Lower leg skin (tissue), 3 donors: Measurements from ENCODE around the gene BIK.

ENCODE experiments used
- CTCF ChIP-seq, 3 donors: fragments of 450-650 bp; IDR thresholded peaks; one replicate each; pipeline ENCODE4 v1.5.1; 2016; ENCODE audit warnings: antibody characterized with exemption in 3 of 3, mild to moderate bottlenecking in 3 of 3, moderate library complexity in 2 of 3
- POLR2A ChIP-seq, 2 donors: fragments of 450-650 bp; IDR thresholded peaks; one replicate each; pipeline ENCODE4 v1.6.1; 2016 to 2017; ENCODE audit warnings: antibody characterized with exemption in 2 of 2, mild to moderate bottlenecking in 1 of 2, moderate library complexity in 1 of 2

GRCh38 chr22:43156413-43156812, 45.9 kb downstream of the BIK start:
- TF ChIP-seq CTCF (IDR thresholded peaks at IDR 0.05), result no peak
- TF ChIP-seq POLR2A (IDR thresholded peaks at IDR 0.05), result no peak
